ENCODE results near the gene DBH. TPM values are rescaled to one million over a fixed set of nuclear protein-coding genes. Genes with fewer than 3 reads are reported as not detected.

DBH gene
- polyA plus RNA-seq, 1 donor (not counting 4 experiments of a cell fraction or from before 2014, with no cell fraction given) = not detected

GRCh38 chr9:133641396-133641655 lies 5.2 kb downstream of the DBH start:
- no peak overlapping the region for H3K4me2 ChIP-seq (ENCODE audit: control insufficient read depth, extremely low read depth, insufficient read depth, low read depth, low read length)
- TF ChIP-seq CTCF (optimal IDR thresholded peaks at IDR 0.05 in 1 of 3, IDR thresholded peaks at IDR 0.05 in 1 of 3, conservative IDR thresholded peaks at IDR 0.05 in 1 of 3; ENCODE audit: extremely low read depth in 1 of 3, insufficient read depth in 2 of 3, low read length in 3 of 3) (no peak), EZH2 (IDR thresholded peaks at IDR 0.05; ENCODE audit: low read length) (no peak)
- H3K4me1 ChIP-seq (ENCODE audit: control insufficient read depth, extremely low read depth, insufficient read depth, low read length) = no peaks in the 10 kb centered on the region
- H2AFZ ChIP-seq (ENCODE audit: control insufficient read depth, low read length) = no peak overlapping the region
- dilution Hi-C loops (cut with MboI; ENCODE audit: extremely low pct_ligation_motif_present, low sequenced_read_pairs) = no loop called here
- H3K36me3 ChIP-seq (ENCODE audit: control insufficient read depth in 2 of 2, extremely low read depth in 1 of 2, insufficient read depth in 2 of 2, low read length in 2 of 2) = no peaks in the 10 kb centered on the region
- H3K79me2 ChIP-seq (ENCODE audit: control insufficient read depth, insufficient read depth, low read length) = no peaks in the 10 kb centered on the region
- no peak overlapping the region for H3K9ac ChIP-seq (ENCODE audit: control insufficient read depth, extremely low read depth, insufficient read depth, low read length)
- no peak for DNase-seq (ENCODE audit: low read depth, low spot score)
- FAIRE-seq = no peak
- no peaks in the 10 kb centered on the region for H3K9me3 ChIP-seq (ENCODE audit: control insufficient read depth, low read depth, low read length)
- H3K4me3 ChIP-seq (ENCODE audit: control insufficient read depth in 2 of 3, extremely low read depth in 1 of 3, insufficient read depth in 2 of 3, low read depth in 1 of 3, low read length in 3 of 3) = no peak overlapping the region
- no peaks in the 10 kb centered on the region for H4K20me1 ChIP-seq (ENCODE audit: control insufficient read depth, extremely low read depth, insufficient read depth, low read length)
- peaks cover 5% of the 10 kb centered on the region for H3K27me3 ChIP-seq (ENCODE audit: control insufficient read depth, extremely low read depth, insufficient read depth, low read length)
- no peak overlapping the region for H3K27ac ChIP-seq (ENCODE audit: control insufficient read depth, insufficient read depth, low read length)
- H3K9me1 ChIP-seq (ENCODE audit: control insufficient read depth, extremely low read depth, insufficient read depth, low read length) = no peaks in the 10 kb centered on the region

GRCh38 chr9:133641861-133642595 lies 5.9 kb downstream of the DBH start:
- no peak for TF ChIP-seq CTCF (optimal IDR thresholded peaks at IDR 0.05 in 1 of 3, IDR thresholded peaks at IDR 0.05 in 1 of 3, conservative IDR thresholded peaks at IDR 0.05 in 1 of 3; ENCODE audit: extremely low read depth in 1 of 3, insufficient read depth in 2 of 3, low read length in 3 of 3)
- no peak for TF ChIP-seq EZH2 (IDR thresholded peaks at IDR 0.05; ENCODE audit: low read length)
- FAIRE-seq (no peak), DNase-seq (ENCODE audit: low read depth, low spot score) (no peak)
- dilution Hi-C loops (cut with MboI; ENCODE audit: extremely low pct_ligation_motif_present, low sequenced_read_pairs) = no loop called here
- H3K27me3 ChIP-seq (ENCODE audit: control insufficient read depth, extremely low read depth, insufficient read depth, low read length) = peaks cover 6% of the 10 kb centered on the region
- no peaks in the 10 kb centered on the region for H3K9me1 ChIP-seq (ENCODE audit: control insufficient read depth, extremely low read depth, insufficient read depth, low read length)
- no peaks in the 10 kb centered on the region for H3K79me2 ChIP-seq (ENCODE audit: control insufficient read depth, insufficient read depth, low read length)
- H4K20me1 ChIP-seq (ENCODE audit: control insufficient read depth, extremely low read depth, insufficient read depth, low read length) = no peaks in the 10 kb centered on the region
- no peak overlapping the region for H3K4me3 ChIP-seq (ENCODE audit: control insufficient read depth in 2 of 3, extremely low read depth in 1 of 3, insufficient read depth in 2 of 3, low read depth in 1 of 3, low read length in 3 of 3)
- no peak overlapping the region for H3K4me2 ChIP-seq (ENCODE audit: control insufficient read depth, extremely low read depth, insufficient read depth, low read depth, low read length)
- H3K36me3 ChIP-seq (ENCODE audit: control insufficient read depth in 2 of 2, extremely low read depth in 1 of 2, insufficient read depth in 2 of 2, low read length in 2 of 2) = no peaks in the 10 kb centered on the region
- H2AFZ ChIP-seq (ENCODE audit: control insufficient read depth, low read length) = no peak overlapping the region
- H3K9me3 ChIP-seq (ENCODE audit: control insufficient read depth, low read depth, low read length) = no peaks in the 10 kb centered on the region
- H3K9ac ChIP-seq (ENCODE audit: control insufficient read depth, extremely low read depth, insufficient read depth, low read length) = no peak overlapping the region
- H3K27ac ChIP-seq (ENCODE audit: control insufficient read depth, insufficient read depth, low read length) = no peak overlapping the region
- no peaks in the 10 kb centered on the region for H3K4me1 ChIP-seq (ENCODE audit: control insufficient read depth, extremely low read depth, insufficient read depth, low read length)

Data from keratinocyte (primary cell).